Testis (tissue), 3 donors: ENCODE results near the gene AP5S1. TPM values are rescaled to one million over a fixed set of nuclear protein-coding genes. Genes with fewer than 3 reads are reported as not detected.

Experiments
- DNase-seq: peaks from one replicate; pipeline ENCODE4 v3.0.0-alpha.2; 2019
- H3K27ac ChIP-seq, 2 donors: fragments of 200-600 bp; sonication (generic); one replicate each; pipeline ENCODE4 v1.5.1; 2019
- H3K27me3 ChIP-seq: fragments of 200-600 bp; sonication (generic); one replicate; pipeline ENCODE4 v1.5.1; 2019
- H3K36me3 ChIP-seq: fragments of 200-600 bp; sonication (generic); one replicate; pipeline ENCODE4 v1.5.1; 2017; ENCODE audit warnings: low read depth; ENCODE audit errors: missing control alignments
- H3K4me1 ChIP-seq: fragments of 200-600 bp; sonication (generic); one replicate; pipeline ENCODE4 v1.5.1; 2019
- H3K4me3 ChIP-seq, 2 donors: fragments of 200-600 bp; sonication (generic); one replicate each; pipeline ENCODE4 v1.5.1; 2017 to 2019
- H3K9me3 ChIP-seq: fragments of 200-600 bp; sonication (generic); one replicate; pipeline ENCODE4 v1.5.1; 2017
- CTCF ChIP-seq, 3 experiments: fragments of 450-650 bp in 2 of 3; fragments of 200-600 bp in 1 of 3; sonication (generic) in 1 of 3; IDR thresholded peaks; one replicate each; pipeline ENCODE4 v1.5.1; 2016 to 2019; ENCODE audit warnings: antibody characterized with exemption in 3 of 3, mild to moderate bottlenecking in 2 of 3, moderate library complexity in 1 of 3
- POLR2A ChIP-seq: fragments of 450-650 bp; IDR thresholded peaks from one replicate; pipeline ENCODE4 v1.6.1; 2017; ENCODE audit warnings: antibody characterized with exemption, mild to moderate bottlenecking, moderate library complexity
- WGBS, 2 donors: methylation state at CpG; one replicate each; pipeline ENCODE4 v1.1.5; 2018; 5-methylcytosine and 5-hydroxymethylcytosine counted together
- intact Hi-C: fragments of 100-400 bp; cut with DNase I; formaldehyde crosslinking; loops from one replicate; pipeline ENCODE4 v1.15.1; 2023; ENCODE audit warnings: low total_unique reads
- polyA plus RNA-seq: library from polyadenylated mRNA; stranded (reverse); fragments of 350-450 nt; fragmentation: Illumina TruSeq; extraction: RNeasy Lipid Tissue Mini Kit (QIAGEN cat#74804); gene quantifications from one replicate; pipeline ENCODE4 v1.2.3, GENCODE V29; 2014; ENCODE audit warnings: low read depth, low replicate concordance; ENCODE audit not compliant: insufficient read depth
- total RNA-seq, 2 donors: library from RNA; depleted of rRNA; stranded (reverse); fragments of >200 nt; gene quantifications; one replicate each; pipeline ENCODE4 v1.2.3, GENCODE V29; 2016

AP5S1 gene
- total and polyA plus RNA-seq, 3 donors from 2014 or later = 25.9 to 26.6 (median 26.0) TPM

GRCh38 chr20:3873507-3873906 is 53.2 kb downstream of the AP5S1 start:
- Histone ChIP-seq H3K27me3 (no peaks in the 10 kb centered on the region), H3K4me1 (no peaks in the 10 kb centered on the region), H3K27ac (no peak overlapping the region), H3K4me3 (no peak overlapping the region), H3K36me3 (no peaks in the 10 kb centered on the region), H3K9me3 (no peaks in the 10 kb centered on the region)
- intact Hi-C loops = no loop called here
- WGBS, 2 donors = 97% methylated on average over 5 of the region's 5 CpGs
- TF ChIP-seq POLR2A (no peak), CTCF (IDR thresholded peaks at IDR 0.05) (no peak)
- DNase-seq = no peak

GRCh38 chr20:3874194-3874844 is 54.0 kb downstream of the AP5S1 start:
- Histone ChIP-seq H3K27ac (peak overlapping the region in 1 of 2 donors; percentile 35), H3K9me3 (no peaks in the 10 kb centered on the region), H3K27me3 (no peaks in the 10 kb centered on the region), H3K4me3 (no peak overlapping the region), H3K4me1 (no peaks in the 10 kb centered on the region), H3K36me3 (no peaks in the 10 kb centered on the region)
- whole genome bisulfite sequencing, 2 donors = 58 to 62% methylated on average over 3 of the region's 3 CpGs
- TF ChIP-seq POLR2A = no peak
- TF ChIP-seq CTCF (IDR thresholded peaks at IDR 0.05) = no peak
- intact Hi-C loops = no loop called here
- no peak for DNase-seq

GRCh38 chr20:3875378-3875974 is 55.1 kb downstream of the AP5S1 start:
- DNase-seq = no peak
- Histone ChIP-seq H3K4me1 (no peaks in the 10 kb centered on the region), H3K9me3 (no peaks in the 10 kb centered on the region), H3K27me3 (no peaks in the 10 kb centered on the region), H3K4me3 (no peak overlapping the region), H3K36me3 (no peaks in the 10 kb centered on the region), H3K27ac (no peak overlapping the region)
- 50 to 61% methylated on average over 9 of the region's 9 CpGs for WGBS, 2 donors
- TF ChIP-seq POLR2A (no peak), CTCF (IDR thresholded peaks at IDR 0.05) (no peak)
- intact Hi-C loops = no loop called here

- no peak for DNase-seq
- Histone ChIP-seq H3K36me3 (no peaks in the 10 kb centered on the region), H3K4me1 (no peaks in the 10 kb centered on the region), H3K9me3 (no peaks in the 10 kb centered on the region), H3K27ac (no peak overlapping the region), H3K27me3 (no peaks in the 10 kb centered on the region), H3K4me3 (no peak overlapping the region)
- 40 to 50% methylated on average over 1 of the region's 1 CpG for WGBS, 2 donors
- TF ChIP-seq CTCF (IDR thresholded peaks at IDR 0.05) = no peak
- no peak for TF ChIP-seq POLR2A
- intact Hi-C loops = no loop called here
Observed at GRCh38 chr20:3876000-3876399, 55.7 kb downstream of the AP5S1 start.

GRCh38 chr20:3876676-3877075 is 56.3 kb downstream of the AP5S1 start:
- no peak for DNase-seq
- H3K4me1 ChIP-seq = no peaks in the 10 kb centered on the region
- H3K4me3 ChIP-seq = no peak overlapping the region
- H3K9me3 ChIP-seq = no peaks in the 10 kb centered on the region
- H3K27me3 ChIP-seq = no peaks in the 10 kb centered on the region
- no peak for TF ChIP-seq CTCF (IDR thresholded peaks at IDR 0.05)
- no peak for TF ChIP-seq POLR2A
- H3K27ac ChIP-seq = no peak overlapping the region
- intact Hi-C loops = no loop called here
- H3K36me3 ChIP-seq = no peaks in the 10 kb centered on the region
